Renal pelvis (tissue), 4 donors: Measurements from ENCODE around the gene MRPL17. TPM values are rescaled to one million over a fixed set of nuclear protein-coding genes. Genes with fewer than 3 reads are reported as not detected.

Source experiments
- DNase-seq: peaks from one replicate; pipeline ENCODE4 v3.0.0-alpha.2; 2013
- polyA plus RNA-seq, 3 donors: library from polyadenylated mRNA; unstranded; fragments of 120-200 nt; gene quantifications; one replicate each; pipeline ENCODE4 v1.2.1, GENCODE V29; 2013; ENCODE audit not compliant: insufficient read length in 3 of 3

Gene MRPL17
- polyA plus RNA-seq, 3 donors = 68.0 to 88.5 (median 79.3) TPM

- no peak for DNase-seq
Measured at GRCh38 chr11:6638429-6638828, 44.7 kb downstream of the MRPL17 start.

DNA sequence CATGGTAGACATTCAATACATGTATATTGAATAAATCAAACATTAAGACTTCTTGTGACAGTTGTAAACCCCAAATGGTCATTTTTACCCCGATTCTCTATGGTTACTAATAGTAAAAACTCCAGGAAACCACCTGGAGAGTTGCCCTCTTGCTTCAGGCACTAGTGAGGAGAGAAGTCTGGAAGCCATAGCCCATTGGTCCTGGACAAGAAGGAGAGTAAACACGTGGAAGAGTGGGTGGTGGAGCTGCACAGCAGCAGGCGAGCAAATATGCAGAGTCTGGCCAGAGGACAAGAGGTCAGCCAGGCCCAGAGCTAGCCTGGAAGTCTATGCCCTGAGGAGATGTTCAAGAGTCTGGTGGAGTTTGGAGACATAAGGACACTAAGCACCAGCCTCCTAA, 45.3 kb downstream of the MRPL17 start:
- no peak for DNase-seq

DNA sequence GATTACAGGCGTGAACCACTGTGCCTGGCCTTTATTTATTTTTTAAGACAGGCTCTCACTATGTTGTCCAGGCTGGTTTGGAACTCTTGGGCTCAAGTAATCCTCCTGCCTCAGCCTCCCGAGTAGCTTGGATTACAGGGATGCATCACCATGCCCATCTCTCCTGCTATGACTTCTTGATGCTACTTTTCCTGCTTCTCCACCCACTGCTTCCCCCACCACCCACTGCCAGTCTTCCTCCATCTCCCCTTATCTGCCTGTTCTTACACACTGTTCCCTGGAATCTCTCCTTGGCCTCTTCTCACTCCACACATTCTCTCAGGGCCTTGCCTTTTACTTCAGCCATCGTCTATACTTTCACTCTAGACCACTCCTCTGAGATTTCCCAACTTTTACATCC, 46.7 kb downstream of the MRPL17 start:
- no peak for DNase-seq

GRCh38 chr11:6635082-6635932, 47.8 kb downstream of the MRPL17 start:
- no peak for DNase-seq

GRCh38 chr11:6634534-6634933, 48.6 kb downstream of the MRPL17 start:
- no peak for DNase-seq

DNA sequence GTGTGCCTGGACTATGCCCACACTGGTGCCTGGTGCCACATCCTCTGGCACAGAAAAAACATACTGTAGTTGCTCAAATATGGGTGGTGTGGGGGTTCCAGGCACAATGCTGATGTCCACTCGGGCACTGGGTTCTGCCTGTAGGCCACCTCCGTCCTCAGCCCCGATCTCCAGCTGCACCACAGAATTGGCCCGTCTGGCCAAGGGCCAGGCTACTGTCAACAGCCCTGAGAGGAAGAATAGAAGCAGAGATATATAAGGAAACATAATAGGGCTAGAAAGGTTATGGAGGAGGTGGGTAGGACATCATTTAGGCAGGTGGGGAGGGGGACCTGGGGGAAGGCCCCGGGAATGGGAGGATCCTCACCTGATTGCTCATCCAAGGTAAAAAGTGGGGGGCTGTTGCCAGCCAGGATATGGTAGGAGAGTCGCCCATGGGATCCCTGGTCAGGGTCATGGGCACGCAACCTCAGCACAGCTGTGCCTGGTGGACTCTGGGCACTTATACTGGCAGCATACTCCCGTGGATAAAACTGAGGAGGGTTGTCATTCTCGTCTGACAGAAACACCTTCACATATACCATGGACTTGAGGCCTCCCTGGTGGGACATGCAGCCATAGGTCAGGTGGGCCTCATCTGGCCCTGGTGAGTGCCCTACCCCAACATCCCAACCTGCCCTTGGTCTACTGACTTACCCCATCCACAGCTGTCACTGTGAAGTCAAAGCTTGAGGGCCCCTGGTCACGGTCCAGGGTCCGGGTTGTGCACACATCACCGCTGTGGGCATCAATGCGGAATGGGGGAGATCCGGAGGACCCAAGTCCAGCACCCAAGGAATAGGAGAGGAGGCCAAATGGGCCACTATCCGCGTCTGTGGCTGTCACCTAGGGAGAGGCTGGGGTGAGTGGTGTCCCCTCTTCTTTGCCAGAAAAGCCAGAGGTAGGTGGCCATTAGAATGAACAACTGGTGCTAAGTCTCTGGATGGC, 49.4 kb downstream of the MRPL17 start:
- DNase-seq = no peak

GRCh38 chr11:6632116-6633073, 50.7 kb downstream of the MRPL17 start:
- DNase-seq = no peak

DNA sequence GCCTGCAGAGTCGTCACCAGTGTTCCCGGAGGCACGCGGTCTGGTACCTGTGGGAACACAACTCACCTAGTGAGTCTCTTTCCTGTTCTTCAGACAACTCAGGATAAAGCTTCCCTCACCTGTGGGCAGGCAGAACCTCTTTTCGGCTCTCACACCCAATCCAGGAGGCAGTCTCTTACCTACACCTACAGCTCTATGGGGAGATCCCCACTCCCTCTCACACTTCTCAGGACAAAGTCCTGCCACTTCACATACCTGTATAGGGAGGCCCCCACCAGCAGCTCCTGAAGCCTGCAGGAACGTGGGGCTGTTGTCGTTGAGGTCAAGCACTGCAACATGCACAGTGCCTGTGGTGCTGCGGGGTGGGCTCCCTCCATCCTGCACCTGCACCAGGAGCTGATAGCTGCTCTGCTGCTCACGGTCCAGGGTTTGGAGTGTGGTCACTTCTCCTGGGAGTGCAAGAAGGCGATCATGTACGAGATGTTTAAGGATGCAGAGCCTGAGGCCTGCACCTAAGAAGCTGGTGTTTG, 51.7 kb downstream of the MRPL17 start:
- no peak for DNase-seq

DNA sequence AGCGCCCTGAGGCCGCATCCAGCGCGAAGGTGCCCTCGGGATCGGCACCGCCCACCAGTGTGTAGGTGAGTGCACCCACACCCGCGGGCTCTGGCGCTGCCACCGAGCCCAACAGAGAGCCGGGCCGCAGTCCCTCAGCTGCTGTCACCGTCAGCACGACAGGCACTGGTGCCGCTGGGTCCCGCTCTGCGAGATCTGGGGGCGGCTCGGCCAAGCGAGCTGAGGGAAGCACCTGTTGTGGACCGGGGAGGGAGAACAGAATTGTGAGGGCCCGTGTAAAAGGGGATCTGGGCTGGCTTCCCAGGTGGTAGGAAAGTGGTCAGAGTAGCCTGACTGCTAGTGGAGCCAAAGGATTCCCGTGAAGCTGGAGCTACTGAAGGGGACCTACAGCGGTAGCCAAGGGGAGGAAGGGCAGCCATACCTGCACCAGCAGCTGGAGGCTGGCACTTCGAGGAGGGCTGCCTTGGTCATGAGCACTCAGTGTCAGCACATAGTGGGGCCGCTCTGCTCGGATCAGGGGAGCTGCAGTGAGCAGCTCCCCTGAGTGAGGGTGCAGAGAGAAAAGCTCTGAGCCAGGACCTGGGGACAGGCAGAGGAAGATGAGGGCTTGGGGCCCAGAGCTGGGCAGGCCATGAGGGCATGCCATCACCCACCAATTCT, 52.4 kb downstream of the MRPL17 start:
- DNase-seq = no peak

Other genes starting within 250 kb of the MRPL17 start
- gene HPX, start 242.4 kb downstream of the MRPL17 start, polyA plus RNA-seq = 1 to 10 TPM; 3.1 to 6.6 (median 6.4) TPM
- 10 to 100 TPM; 24.8 to 32.2 (median 28.3) TPM for gene TRIM3, start 209.4 kb downstream of the MRPL17 start, polyA plus RNA-seq
- 10 to 100 TPM; 71.9 to 80.8 (median 77.5) TPM for gene ARFIP2, start 202.0 kb downstream of the MRPL17 start, polyA plus RNA-seq
- 10 to 100 TPM; 36.4 to 43.8 (median 37.9) TPM for gene TIMM10B, start 201.8 kb downstream of the MRPL17 start, polyA plus RNA-seq
- gene DNHD1, start 186.1 kb downstream of the MRPL17 start, polyA plus RNA-seq = 10 to 100 TPM in 2 of 3 donors, 1 to 10 TPM in 1; 5.9 to 13.2 (median 13.0) TPM
- gene RRP8, start 79.7 kb downstream of the MRPL17 start, polyA plus RNA-seq = 10 to 100 TPM; 17.5 to 29.9 (median 22.0) TPM
- 100 to 1,000 TPM; 159 to 167 (median 159) TPM for gene ILK, start 79.6 kb downstream of the MRPL17 start, polyA plus RNA-seq
- 10 to 100 TPM; 68.8 to 96.0 (median 81.3) TPM for gene TAF10, start 71.1 kb downstream of the MRPL17 start, polyA plus RNA-seq
- gene TPP1, start 63.9 kb downstream of the MRPL17 start, polyA plus RNA-seq = 100 to 1,000 TPM; 112 to 123 (median 120) TPM
- gene DCHS1, start 27.5 kb downstream of the MRPL17 start, polyA plus RNA-seq = 10 to 100 TPM; 30.7 to 41.7 (median 40.5) TPM
- gene OR2AG2, start 88.6 kb upstream of the MRPL17 start, polyA plus RNA-seq = under 1 TPM in 2 of 3 donors, not detected in 1; 0.07 to 0.08 TPM
- gene OR2AG1, start 99.7 kb upstream of the MRPL17 start, polyA plus RNA-seq = under 1 TPM in 2 of 3 donors, not detected in 1; 0.01 to 0.09 TPM
- gene OR6A2, start 116.3 kb upstream of the MRPL17 start, polyA plus RNA-seq = not detected
- gene OR10A5, start 162.3 kb upstream of the MRPL17 start, polyA plus RNA-seq = not detected
- under 1 TPM in 2 of 3 donors, not detected in 1; 0.05 to 0.09 TPM for gene OR10A2, start 179.7 kb upstream of the MRPL17 start, polyA plus RNA-seq
- not detected for gene OR10A4, start 193.3 kb upstream of the MRPL17 start, polyA plus RNA-seq
- not detected for gene OR2D2, start 209.2 kb upstream of the MRPL17 start, polyA plus RNA-seq
- not detected for gene OR2D3, start 237.7 kb upstream of the MRPL17 start, polyA plus RNA-seq
- gene ZNF215, start 243.1 kb upstream of the MRPL17 start, polyA plus RNA-seq = 1 to 10 TPM; 2.9 to 4.4 (median 3.0) TPM